HEK293T (cell line): ENCODE data around the gene CDH18.

Source experiments
- BHLHE40 ChIP-seq: fragments of 450-650 bp; IDR thresholded peaks from 2 replicates; pipeline ENCODE4 v1.6.1; 2016; ENCODE audit warnings: mild to moderate bottlenecking, moderate library complexity, borderline replicate concordance
- ELF4 ChIP-seq: fragments of 450-650 bp; IDR thresholded peaks from 2 replicates; pipeline ENCODE4 v1.6.1; 2017; ENCODE audit warnings: antibody characterized with exemption
- FOXK2 ChIP-seq: fragments of 450-650 bp; IDR thresholded peaks from 2 replicates; pipeline ENCODE4 v1.6.1; 2016; ENCODE audit warnings: mild to moderate bottlenecking
- FOXM1 ChIP-seq: fragments of 450-650 bp; IDR thresholded peaks from 2 replicates; pipeline ENCODE4 v1.6.1; 2017; ENCODE audit warnings: mild to moderate bottlenecking, borderline replicate concordance
- HDGF ChIP-seq: fragments of 450-650 bp; IDR thresholded peaks from 2 replicates; pipeline ENCODE4 v1.6.1; 2017; ENCODE audit warnings: antibody characterized with exemption, borderline replicate concordance
- L3MBTL2 ChIP-seq: fragments of 450-650 bp; conservative IDR thresholded peaks from 2 replicates; pipeline ENCODE4 v1.6.1; 2016; ENCODE audit warnings: mild to moderate bottlenecking
- NFRKB ChIP-seq: fragments of 450-650 bp; IDR thresholded peaks from 2 replicates; pipeline ENCODE4 v1.6.1; 2016; ENCODE audit warnings: mild to moderate bottlenecking, moderate library complexity
- SP1 ChIP-seq: fragments of 450-650 bp; IDR thresholded peaks from 2 replicates; pipeline ENCODE4 v1.6.1; 2017
- SUZ12 ChIP-seq: fragments of 450-650 bp; IDR thresholded peaks from 2 replicates; pipeline ENCODE4 v1.6.1; 2016; ENCODE audit warnings: mild to moderate bottlenecking
- TARDBP ChIP-seq: fragments of 450-650 bp; IDR thresholded peaks from 2 replicates; pipeline ENCODE4 v1.6.1; 2016
- ZNF384 ChIP-seq: fragments of 450-650 bp; IDR thresholded peaks from 2 replicates; pipeline ENCODE4 v1.6.1; 2016

DNA sequence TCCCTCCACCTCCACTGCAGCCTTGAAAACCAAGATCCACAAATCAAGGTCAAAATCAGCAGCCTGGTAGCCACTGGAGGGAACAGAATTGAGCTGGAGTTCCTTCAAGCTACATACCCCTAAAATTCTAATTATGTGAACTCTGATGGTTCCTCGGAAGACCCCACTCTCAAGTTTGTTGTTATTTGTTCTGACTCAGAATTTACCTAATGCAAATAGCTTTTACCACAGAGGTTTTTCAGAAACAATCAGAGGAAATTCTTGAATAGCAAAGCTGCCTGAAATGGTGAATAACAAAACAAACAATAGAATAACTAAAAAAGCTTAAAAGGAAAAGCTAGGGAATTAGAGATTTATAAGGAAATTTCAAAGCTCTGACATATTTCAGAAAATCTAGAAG is 220.0 kb downstream of the CDH18 start:
- TF ChIP-seq BHLHE40 (no peak), SUZ12 (no peak), ELF4 (no peak), SP1 (no peak), ZNF384 (no peak), FOXM1 (no peak), FOXK2 (no peak), TARDBP (no peak), NFRKB (no peak), L3MBTL2 (no peak), HDGF (no peak)
